ENCODE measurements around the gene DUSP5.

DUSP5 gene

GRCh38 chr10:110546077-110546476 lies 48.4 kb downstream of the DUSP5 start:
- no peak for DNase-seq (ENCODE audit: low read depth in 2 of 2)

GRCh38 chr10:110546499-110547110 lies 48.9 kb downstream of the DUSP5 start:
- no peak for DNase-seq (ENCODE audit: low read depth in 2 of 2)

GRCh38 chr10:110547139-110547761 lies 49.5 kb downstream of the DUSP5 start:
- no peak for DNase-seq (ENCODE audit: low read depth in 2 of 2)

GRCh38 chr10:110548002-110548401 lies 50.3 kb downstream of the DUSP5 start:
- DNase-seq (ENCODE audit: low read depth in 2 of 2), result no peak

GRCh38 chr10:110549211-110549610 lies 51.5 kb downstream of the DUSP5 start:
- DNase-seq (ENCODE audit: low read depth in 2 of 2), result no peak

- no peak for DNase-seq (ENCODE audit: low read depth in 2 of 2)
These were observed 56.2 kb downstream of the DUSP5 start for GRCh38 chr10:110553905-110554304.

GRCh38 chr10:110556296-110556695 lies 58.6 kb downstream of the DUSP5 start:
- no peak for DNase-seq (ENCODE audit: low read depth in 2 of 2)

- DNase-seq (ENCODE audit: low read depth in 2 of 2), result peak; percentile 38 to 45
These were observed 59.4 kb downstream of the DUSP5 start for GRCh38 chr10:110556969-110557601.

- no peak for DNase-seq (ENCODE audit: low read depth in 2 of 2)
These were observed 60.3 kb downstream of the DUSP5 start for GRCh38 chr10:110558041-110558440.

- DNase-seq (ENCODE audit: low read depth in 2 of 2), result no peak
These were observed 62.3 kb downstream of the DUSP5 start for GRCh38 chr10:110560012-110560411.
